GM10248 (cell line): ENCODE data around the gene TDRKH.

Source experiments
- CTCF ChIA-PET: fragments of 300-600 bp; sonication (Branson Sonifier 250); formaldehyde crosslinking; extraction: SDS; loops from one replicate; lab custom pipeline; 2021; ENCODE audit warnings: antibody characterized with exemption; lab: Yijun Ruan, JAX
- POLR2A ChIA-PET: fragments of 350-650 bp; sonication (Branson Sonifier 250); formaldehyde crosslinking; extraction: SDS; loops from one replicate; lab custom pipeline; 2020; ENCODE audit warnings: antibody characterized with exemption; lab: Yijun Ruan, JAX
- DNase-seq: peaks from one replicate; pipeline ENCODE4 v3.0.0; 2012; ENCODE audit errors: extremely low spot score
- TF ChIP-seq, protein P1 (sequence below): IDR thresholded peaks from 2 replicates; pipeline ENCODE4 v1.5.1; 2012; ENCODE audit warnings: mild to moderate bottlenecking, low read depth; ENCODE audit errors: extremely low read depth, missing control alignments, control extremely low read depth

TDRKH gene

DNA sequence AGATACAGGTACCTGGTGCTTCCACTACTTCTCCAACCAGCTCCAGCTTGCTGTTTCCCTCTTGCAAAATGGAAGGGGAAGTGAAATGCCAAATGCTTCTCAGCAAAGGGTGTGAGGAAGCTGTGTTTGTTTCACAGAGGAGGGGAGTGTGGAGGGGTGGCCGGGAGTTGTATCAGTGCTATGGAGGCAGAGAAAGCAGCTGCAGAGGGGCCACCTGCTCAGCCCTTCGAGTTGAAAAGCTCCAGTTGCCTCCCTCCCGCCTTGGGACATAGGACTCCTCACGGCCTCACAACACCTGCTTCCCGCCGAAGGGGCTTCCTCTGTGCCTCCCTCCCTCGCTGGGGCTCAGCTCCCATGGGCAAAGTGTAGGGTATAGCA is 27.0 kb upstream of the TDRKH start:
- DNase-seq = no peak
- TF ChIP-seq, protein P1, sequence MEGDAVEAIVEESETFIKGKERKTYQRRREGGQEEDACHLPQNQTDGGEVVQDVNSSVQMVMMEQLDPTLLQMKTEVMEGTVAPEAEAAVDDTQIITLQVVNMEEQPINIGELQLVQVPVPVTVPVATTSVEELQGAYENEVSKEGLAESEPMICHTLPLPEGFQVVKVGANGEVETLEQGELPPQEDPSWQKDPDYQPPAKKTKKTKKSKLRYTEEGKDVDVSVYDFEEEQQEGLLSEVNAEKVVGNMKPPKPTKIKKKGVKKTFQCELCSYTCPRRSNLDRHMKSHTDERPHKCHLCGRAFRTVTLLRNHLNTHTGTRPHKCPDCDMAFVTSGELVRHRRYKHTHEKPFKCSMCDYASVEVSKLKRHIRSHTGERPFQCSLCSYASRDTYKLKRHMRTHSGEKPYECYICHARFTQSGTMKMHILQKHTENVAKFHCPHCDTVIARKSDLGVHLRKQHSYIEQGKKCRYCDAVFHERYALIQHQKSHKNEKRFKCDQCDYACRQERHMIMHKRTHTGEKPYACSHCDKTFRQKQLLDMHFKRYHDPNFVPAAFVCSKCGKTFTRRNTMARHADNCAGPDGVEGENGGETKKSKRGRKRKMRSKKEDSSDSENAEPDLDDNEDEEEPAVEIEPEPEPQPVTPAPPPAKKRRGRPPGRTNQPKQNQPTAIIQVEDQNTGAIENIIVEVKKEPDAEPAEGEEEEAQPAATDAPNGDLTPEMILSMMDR = no peak
- ChIA-PET CTCF (interaction anchor here (1.2 to 1.9 kb wide), 2 partner anchors 9 to 10 kb away, joined by 3 to 7 read pairs; no protein-coding TSS in a partner anchor), POLR2A (no interaction called here)

DNA sequence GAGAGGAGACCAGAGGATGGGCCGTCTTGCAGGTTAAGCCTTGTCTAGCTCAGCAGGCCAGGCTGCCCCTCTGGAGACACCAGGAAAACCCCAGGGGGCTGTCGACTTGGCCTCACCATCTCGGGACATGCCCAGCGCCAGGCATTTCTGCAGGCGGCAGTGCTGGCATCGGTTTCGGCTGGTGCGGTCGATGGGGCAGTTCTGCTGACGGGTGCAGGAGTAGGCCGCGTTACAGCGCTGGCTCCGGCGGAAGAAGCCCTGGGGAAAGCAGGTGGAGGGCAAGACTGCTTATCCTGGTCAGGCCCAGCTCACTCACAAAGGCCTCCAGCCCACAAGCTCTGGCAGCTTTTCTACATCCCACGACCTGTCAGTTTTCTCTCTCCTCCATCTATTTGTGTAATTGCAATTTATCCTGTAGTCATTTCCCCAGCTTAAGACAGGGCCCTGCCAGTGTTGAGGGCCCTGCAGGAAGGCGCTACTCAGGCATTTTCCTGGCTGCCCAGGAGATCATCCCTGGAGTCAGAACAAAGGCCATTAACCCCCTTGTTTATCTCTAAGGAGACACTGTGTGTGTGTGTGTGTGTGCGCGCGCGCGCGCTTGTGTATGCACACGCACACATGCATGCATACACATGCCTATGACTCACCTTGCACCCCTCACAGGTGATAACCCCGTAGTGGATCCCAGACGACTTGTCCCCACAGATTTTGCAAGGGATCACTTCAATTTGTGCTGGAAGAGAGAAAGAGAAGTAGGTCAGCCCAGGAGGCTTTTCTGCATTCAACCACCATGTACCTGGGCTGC is 26.4 kb upstream of the TDRKH start:
- no peak for DNase-seq
- TF ChIP-seq, protein P1 = no peak
- CTCF ChIA-PET = interaction anchor here (1.2 to 1.9 kb wide), 2 partner anchors 8 to 11 kb away, joined by 3 to 7 read pairs; no protein-coding TSS in a partner anchor
- POLR2A ChIA-PET = interaction anchor here (0.6 kb wide), 1 partner anchor 369 kb away, joined by 5 read pairs; no protein-coding TSS in a partner anchor

DNA sequence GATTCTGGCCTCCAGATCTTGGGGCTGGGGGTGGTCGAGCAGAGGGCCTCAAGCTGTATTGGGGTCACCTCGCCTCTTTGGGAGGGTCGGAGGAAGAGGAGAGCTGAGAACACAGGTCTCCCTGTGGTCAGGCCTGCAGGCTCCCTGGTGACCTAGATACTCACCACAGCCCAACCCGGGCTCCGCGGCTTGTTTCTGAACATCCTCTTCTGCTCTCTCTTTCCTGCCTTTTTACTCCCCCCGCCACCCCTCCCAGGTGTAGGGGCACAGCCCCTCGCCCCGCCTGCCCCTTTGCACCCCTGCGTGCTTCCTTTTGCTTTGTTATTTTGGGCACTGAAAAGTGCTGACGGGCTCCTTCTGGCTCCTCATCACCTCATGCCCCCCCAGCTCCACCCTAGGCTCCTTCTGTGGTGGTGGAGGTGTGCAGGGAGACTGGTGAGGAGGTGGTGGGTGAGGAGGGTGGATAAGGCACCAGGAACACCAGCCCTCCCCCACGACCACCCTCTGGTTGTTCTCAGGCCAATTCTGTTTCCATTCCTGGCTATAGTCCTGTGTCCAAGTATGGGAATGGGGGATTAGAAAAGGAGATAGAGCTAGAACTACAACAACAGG is 25.5 kb upstream of the TDRKH start:
- no peak for DNase-seq
- TF ChIP-seq, protein P1 = no peak
- ChIA-PET POLR2A (no interaction called here), CTCF (no interaction called here)

DNA sequence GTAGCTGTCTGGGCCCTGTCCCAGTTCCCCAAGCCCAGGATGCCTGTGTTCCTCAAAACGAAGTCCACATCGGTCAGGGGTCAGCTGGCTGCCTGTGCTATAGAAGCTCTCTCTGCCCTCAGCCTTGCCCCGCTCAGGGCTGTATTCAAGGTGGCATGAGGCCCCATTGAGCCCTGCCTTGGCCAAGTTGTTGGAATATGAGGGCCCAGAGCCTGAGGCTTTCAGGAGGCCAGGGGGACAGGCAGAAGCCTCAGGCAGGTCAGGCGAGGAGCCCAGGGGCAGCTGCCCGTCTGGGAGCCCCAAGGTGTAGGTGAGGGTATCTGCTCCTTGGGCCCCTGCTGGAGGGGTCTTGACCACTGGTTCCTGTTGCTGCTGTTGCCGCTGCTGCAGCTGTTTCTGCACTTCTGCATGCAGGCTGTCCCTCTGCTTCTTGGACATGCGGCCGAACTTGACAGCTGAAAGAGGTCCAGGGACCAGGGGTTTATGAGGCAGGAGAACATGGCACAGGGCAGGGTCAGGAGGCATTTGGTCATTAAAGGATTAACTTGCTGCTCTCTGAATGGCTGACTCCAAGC is 24.8 kb upstream of the TDRKH start:
- CTCF ChIA-PET = no interaction called here
- TF ChIP-seq, protein P1 = no peak
- POLR2A ChIA-PET = no interaction called here
- no peak for DNase-seq

DNA sequence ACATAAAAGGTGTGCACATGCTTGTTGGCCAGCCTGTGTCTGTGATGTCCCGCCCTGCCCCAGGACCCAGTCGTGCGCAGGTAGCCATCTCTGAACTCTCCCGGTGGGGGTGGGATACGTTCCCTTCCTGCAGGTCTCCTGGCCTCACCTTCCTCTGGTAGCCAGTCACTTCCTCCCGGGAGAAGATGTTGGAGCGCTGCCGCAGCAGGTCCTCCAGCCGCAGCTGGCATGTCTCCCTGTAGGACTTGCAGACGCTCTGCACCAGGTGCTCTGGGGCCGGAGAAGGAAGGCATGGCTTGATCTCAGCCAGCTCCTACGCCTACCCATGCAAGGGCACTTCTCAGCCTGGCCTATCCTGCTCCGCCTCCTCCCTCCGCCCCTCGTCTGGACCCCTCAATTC is 24.1 kb upstream of the TDRKH start:
- DNase-seq = no peak
- ChIA-PET POLR2A (no interaction called here), CTCF (no interaction called here)
- TF ChIP-seq, protein P1 = no peak

DNA sequence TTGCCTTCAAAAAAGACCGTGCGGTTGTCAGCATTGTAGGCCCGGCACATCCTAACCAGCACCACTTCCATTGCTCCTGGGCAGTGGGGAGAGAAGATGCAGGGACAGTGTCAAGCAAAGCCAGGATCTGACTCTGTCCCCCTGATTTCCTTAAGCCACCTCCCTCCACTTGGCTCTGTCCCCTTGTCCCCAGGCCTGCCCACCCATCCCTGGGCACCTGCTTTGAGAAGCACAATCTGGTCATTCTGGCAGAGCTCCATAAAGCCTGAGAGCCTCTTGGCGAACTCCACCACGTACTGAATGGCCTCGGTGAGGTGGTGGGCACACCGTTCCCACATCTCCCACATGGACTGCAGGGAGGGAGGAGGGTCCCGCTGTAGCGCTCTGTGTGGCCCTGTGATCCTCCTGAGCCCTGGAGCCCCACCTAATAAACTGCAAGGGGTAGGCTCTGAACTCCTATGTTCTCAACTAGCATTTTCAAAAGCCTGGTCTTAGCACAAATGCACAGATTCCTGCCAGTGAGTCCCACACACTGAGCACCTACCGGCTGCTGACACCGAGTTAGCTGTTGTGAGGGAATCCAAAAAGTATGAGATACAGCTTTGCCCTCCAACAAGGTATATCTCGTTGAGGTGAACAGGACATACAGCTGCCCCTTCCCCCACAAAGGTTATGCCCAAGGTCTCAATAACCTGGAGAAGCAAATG is 23.1 kb upstream of the TDRKH start:
- ChIA-PET POLR2A (no interaction called here), CTCF (no interaction called here)
- DNase-seq = no peak
- TF ChIP-seq, protein P1 = no peak
